ENCODE results near the gene PCP4.

DNA sequence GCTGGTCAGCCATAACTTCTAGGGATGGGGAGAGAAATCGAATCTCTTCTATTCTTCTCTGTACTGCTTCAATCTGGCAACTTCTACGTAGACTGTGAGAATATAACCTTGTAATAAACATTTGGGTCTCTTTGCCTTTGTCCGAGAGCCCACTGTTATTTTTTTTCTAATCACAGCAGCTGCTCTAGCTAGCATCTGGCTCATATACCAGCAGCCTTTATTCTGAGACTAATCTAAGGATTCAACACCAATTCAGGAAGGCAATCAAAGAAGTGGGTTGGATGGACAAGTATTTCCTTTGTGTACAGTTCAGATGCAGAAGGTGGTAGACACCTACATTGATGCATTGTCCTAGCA lies 15.6 kb downstream of the PCP4 start:
- TF ChIP-seq TAF1 (conservative IDR thresholded peaks at IDR 0.05) (no peak), SP1 (IDR thresholded peaks at IDR 0.05) (no peak), GABPA (IDR thresholded peaks at IDR 0.05 in 1 of 2, conservative IDR thresholded peaks at IDR 0.05 in 1 of 2) (no peak)
- TF ChIP-seq, protein P1, sequence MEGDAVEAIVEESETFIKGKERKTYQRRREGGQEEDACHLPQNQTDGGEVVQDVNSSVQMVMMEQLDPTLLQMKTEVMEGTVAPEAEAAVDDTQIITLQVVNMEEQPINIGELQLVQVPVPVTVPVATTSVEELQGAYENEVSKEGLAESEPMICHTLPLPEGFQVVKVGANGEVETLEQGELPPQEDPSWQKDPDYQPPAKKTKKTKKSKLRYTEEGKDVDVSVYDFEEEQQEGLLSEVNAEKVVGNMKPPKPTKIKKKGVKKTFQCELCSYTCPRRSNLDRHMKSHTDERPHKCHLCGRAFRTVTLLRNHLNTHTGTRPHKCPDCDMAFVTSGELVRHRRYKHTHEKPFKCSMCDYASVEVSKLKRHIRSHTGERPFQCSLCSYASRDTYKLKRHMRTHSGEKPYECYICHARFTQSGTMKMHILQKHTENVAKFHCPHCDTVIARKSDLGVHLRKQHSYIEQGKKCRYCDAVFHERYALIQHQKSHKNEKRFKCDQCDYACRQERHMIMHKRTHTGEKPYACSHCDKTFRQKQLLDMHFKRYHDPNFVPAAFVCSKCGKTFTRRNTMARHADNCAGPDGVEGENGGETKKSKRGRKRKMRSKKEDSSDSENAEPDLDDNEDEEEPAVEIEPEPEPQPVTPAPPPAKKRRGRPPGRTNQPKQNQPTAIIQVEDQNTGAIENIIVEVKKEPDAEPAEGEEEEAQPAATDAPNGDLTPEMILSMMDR (IDR thresholded peaks at IDR 0.05; ENCODE audit: low read depth, low read length, missing input control), result no peak
